Esophagus (tissue), 2 donors: ENCODE results near the gene IGFL3. TPM values are rescaled to one million over a fixed set of nuclear protein-coding genes. Genes with fewer than 3 reads are reported as not detected.
"Not testable (repeated sequence)": the region's sequence is repeated elsewhere in the genome, so short reads cannot be mapped to it uniquely, and the experiment has no call there.

Experiments used
- H3K27ac ChIP-seq, 2 donors: one replicate each; pipeline ENCODE4 v1.5.1; 2013; ENCODE audit warnings: low read depth in 2 of 2, mild to moderate bottlenecking in 2 of 2, inconsistent platforms in 1 of 2, low read length in 1 of 2, moderate library complexity in 1 of 2
- H3K27me3 ChIP-seq, 2 donors: one replicate each; pipeline ENCODE4 v1.6.1; 2013; ENCODE audit warnings: low read length in 2 of 2, control low read depth in 1 of 2, mild to moderate bottlenecking in 1 of 2; ENCODE audit not compliant: insufficient read depth in 2 of 2, control insufficient read depth in 1 of 2
- H3K36me3 ChIP-seq, 2 donors: one replicate each; pipeline ENCODE4 v1.6.1; 2013; ENCODE audit warnings: low read length in 1 of 2; ENCODE audit not compliant: control insufficient read depth in 2 of 2, insufficient read depth in 2 of 2
- H3K4me1 ChIP-seq, 2 donors: one replicate each; pipeline ENCODE4 v1.6.1; 2013; ENCODE audit warnings: low read length in 1 of 2; ENCODE audit not compliant: control insufficient read depth in 2 of 2, insufficient read depth in 2 of 2
- H3K4me3 ChIP-seq, 2 donors: one replicate each; pipeline ENCODE4 v1.5.1; 2013; ENCODE audit warnings: low read length in 2 of 2, mild to moderate bottlenecking in 2 of 2, low read depth in 1 of 2, moderate library complexity in 1 of 2
- H3K9me3 ChIP-seq, 2 donors: one replicate each; pipeline ENCODE4 v1.6.1; 2013; ENCODE audit warnings: mild to moderate bottlenecking in 2 of 2, low read depth in 1 of 2, low read length in 1 of 2, moderate library complexity in 1 of 2; ENCODE audit not compliant: control insufficient read depth in 2 of 2, insufficient read depth in 1 of 2
- WGBS, 2 donors: extraction: QIAGEN DNeasy Blood & Tissue Kit; methylation state at CpG; one replicate each; pipeline ENCODE4 v1.1.7; 2013; 5-methylcytosine and 5-hydroxymethylcytosine counted together
- polyA plus RNA-seq, 2 donors: library from polyadenylated mRNA; stranded (reverse); fragments of 200-250 nt; gene quantifications; one replicate each; pipeline ENCODE4 v1.2.3, GENCODE V29; 2013
- donor health status: healthy with polysubstance abuse.
- donor health status: Bipolar disorder and iron deficiency.

Gene IGFL3
- polyA plus RNA-seq, 2 donors: not detected

DNA sequence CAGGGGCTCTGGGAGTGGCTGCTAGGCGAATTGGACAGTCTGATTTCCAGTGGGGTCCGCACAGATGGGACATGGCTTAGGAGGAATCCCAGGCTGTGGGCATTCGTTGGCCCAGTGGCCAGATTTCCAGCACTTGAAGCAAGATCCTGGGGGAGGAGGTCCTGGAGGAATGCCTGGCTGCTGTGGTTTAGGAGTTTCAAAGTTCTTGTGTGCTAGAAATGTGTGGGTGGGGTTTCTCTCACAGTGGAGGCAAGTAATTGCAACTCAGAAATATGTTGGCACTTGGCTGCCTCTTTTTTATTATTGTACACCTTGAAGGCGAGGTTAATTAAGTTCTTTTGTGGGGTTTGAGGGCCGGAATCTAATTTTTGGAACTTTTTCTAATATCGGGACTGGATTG lies 17.1 kb downstream of the IGFL3 start:
- WGBS, 2 donors: 49 to 56% methylated on average over 6 of the region's 6 CpGs
- Histone ChIP-seq H3K27me3 (no peaks in the 10 kb centered on the region), H3K36me3 (no peaks in the 10 kb centered on the region), H3K27ac (no peak overlapping the region), H3K4me3 (no peak overlapping the region), H3K4me1 (no peaks in the 10 kb centered on the region), H3K9me3 (peaks cover 0 to 3% of the 10 kb centered on the region in 2 donors)

DNA sequence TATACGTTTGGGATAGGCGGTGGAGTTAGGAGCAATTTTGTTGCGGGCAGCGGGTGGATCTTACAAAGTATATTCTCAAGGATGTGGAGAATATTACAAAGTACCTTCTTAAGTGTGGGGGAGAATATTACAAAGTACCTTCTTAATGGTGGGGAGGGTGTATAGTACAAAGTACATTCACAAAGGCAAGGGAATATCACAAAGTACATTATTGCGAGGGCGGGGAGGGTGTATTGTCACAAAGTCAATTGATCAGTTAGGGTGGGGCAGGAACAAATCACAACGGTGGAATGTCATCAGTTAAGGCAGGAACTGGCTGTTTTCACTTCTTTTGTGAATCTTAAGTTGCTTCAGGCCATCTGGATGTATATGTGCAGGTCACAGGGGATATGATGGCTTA lies 22.2 kb downstream of the IGFL3 start:
- WGBS, 2 donors: 81% methylated on average over 7 of the region's 7 CpGs
- not testable (repeated sequence) for H3K4me3 ChIP-seq, H3K27ac ChIP-seq, H3K9me3 ChIP-seq, H3K4me1 ChIP-seq, H3K27me3 ChIP-seq, H3K36me3 ChIP-seq

- Histone ChIP-seq H3K4me3 (no peak overlapping the region), H3K27me3 (no peaks in the 10 kb centered on the region), H3K9me3 (peaks cover 0 to 3% of the 10 kb centered on the region in 2 donors), H3K27ac (no peak overlapping the region), H3K36me3 (no peaks in the 10 kb centered on the region), H3K4me1 (no peaks in the 10 kb centered on the region)
- WGBS, 2 donors: 68 to 72% methylated on average over 6 of the region's 6 CpGs
Observed at GRCh38 chr19:46101293-46101692, 23.2 kb downstream of the IGFL3 start.

GRCh38 chr19:46100344-46100743 lies 24.1 kb downstream of the IGFL3 start:
- Histone ChIP-seq H3K36me3 (no peaks in the 10 kb centered on the region), H3K4me3 (no peak overlapping the region)
- WGBS, 2 donors: 79 to 82% methylated on average over 1 of the region's 1 CpG

GRCh38 chr19:46090444-46090843 lies 34.0 kb downstream of the IGFL3 start:
- Histone ChIP-seq H3K27ac (no peak overlapping the region), H3K27me3 (no peaks in the 10 kb centered on the region), H3K4me1 (no peaks in the 10 kb centered on the region), H3K4me3 (no peak overlapping the region), H3K9me3 (peaks cover 0 to 9% of the 10 kb centered on the region in 2 donors), H3K36me3 (no peaks in the 10 kb centered on the region)
- WGBS, 2 donors: 91 to 93% methylated on average over 5 of the region's 5 CpGs

More at GRCh38 chr19:46100344-46100743, 24.1 kb downstream of the IGFL3 start:
- Histone ChIP-seq H3K9me3 (peaks cover 0 to 3% of the 10 kb centered on the region in 2 donors), H3K27me3 (no peaks in the 10 kb centered on the region), H3K27ac (no peak overlapping the region), H3K4me1 (no peaks in the 10 kb centered on the region)

GRCh38 chr19:46089432-46089831 lies 35.1 kb downstream of the IGFL3 start:
- Histone ChIP-seq H3K4me3 (no peak overlapping the region), H3K27ac (no peak overlapping the region), H3K9me3 (peaks cover 0 to 9% of the 10 kb centered on the region in 2 donors), H3K36me3 (no peaks in the 10 kb centered on the region), H3K27me3 (no peaks in the 10 kb centered on the region), H3K4me1 (no peaks in the 10 kb centered on the region)
- WGBS, 2 donors: 82 to 85% methylated on average over 1 of the region's 1 CpG

DNA sequence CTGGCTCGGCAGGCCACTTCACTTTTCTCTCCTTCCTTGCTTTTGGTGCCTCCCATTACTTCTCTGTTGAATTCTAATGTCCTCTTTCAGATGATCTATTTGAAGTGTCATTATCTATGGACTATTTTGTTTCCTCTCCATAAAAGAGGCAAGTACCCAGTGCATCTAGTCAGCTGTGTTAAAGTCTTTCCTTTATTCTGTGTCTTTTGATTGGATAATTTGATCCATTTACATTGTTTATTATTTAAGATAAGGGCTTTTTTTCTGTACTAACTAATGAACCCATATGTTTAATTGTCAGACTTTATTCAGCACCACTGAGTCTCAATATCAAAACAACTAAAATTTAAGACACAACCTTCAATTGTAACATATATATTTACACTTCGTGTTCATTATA lies 36.4 kb downstream of the IGFL3 start:
- Histone ChIP-seq H3K4me3 (no peak overlapping the region), H3K9me3 (peaks cover 0 to 9% of the 10 kb centered on the region in 2 donors), H3K27ac (no peak overlapping the region), H3K4me1 (no peaks in the 10 kb centered on the region), H3K36me3 (no peaks in the 10 kb centered on the region), H3K27me3 (no peaks in the 10 kb centered on the region)
- WGBS, 2 donors: 84 to 86% methylated on average over 2 of the region's 2 CpGs

- Histone ChIP-seq H3K27ac (no peak overlapping the region), H3K9me3 (peaks cover 0 to 9% of the 10 kb centered on the region in 2 donors), H3K4me1 (no peaks in the 10 kb centered on the region), H3K36me3 (no peaks in the 10 kb centered on the region), H3K4me3 (no peak overlapping the region), H3K27me3 (no peaks in the 10 kb centered on the region)
- 41 to 50% methylated on average over 1 of the region's 1 CpG for WGBS, 2 donors
Observed at GRCh38 chr19:46085888-46086287, 38.6 kb downstream of the IGFL3 start.

- Histone ChIP-seq H3K4me3 (no peak overlapping the region), H3K27me3 (no peaks in the 10 kb centered on the region), H3K36me3 (no peaks in the 10 kb centered on the region), H3K27ac (no peak overlapping the region), H3K4me1 (no peaks in the 10 kb centered on the region), H3K9me3 (peaks cover 0 to 6% of the 10 kb centered on the region in 2 donors)
- 49 to 52% methylated on average over 2 of the region's 2 CpGs for WGBS, 2 donors
Observed at GRCh38 chr19:46082728-46083050, 41.8 kb downstream of the IGFL3 start.

DNA sequence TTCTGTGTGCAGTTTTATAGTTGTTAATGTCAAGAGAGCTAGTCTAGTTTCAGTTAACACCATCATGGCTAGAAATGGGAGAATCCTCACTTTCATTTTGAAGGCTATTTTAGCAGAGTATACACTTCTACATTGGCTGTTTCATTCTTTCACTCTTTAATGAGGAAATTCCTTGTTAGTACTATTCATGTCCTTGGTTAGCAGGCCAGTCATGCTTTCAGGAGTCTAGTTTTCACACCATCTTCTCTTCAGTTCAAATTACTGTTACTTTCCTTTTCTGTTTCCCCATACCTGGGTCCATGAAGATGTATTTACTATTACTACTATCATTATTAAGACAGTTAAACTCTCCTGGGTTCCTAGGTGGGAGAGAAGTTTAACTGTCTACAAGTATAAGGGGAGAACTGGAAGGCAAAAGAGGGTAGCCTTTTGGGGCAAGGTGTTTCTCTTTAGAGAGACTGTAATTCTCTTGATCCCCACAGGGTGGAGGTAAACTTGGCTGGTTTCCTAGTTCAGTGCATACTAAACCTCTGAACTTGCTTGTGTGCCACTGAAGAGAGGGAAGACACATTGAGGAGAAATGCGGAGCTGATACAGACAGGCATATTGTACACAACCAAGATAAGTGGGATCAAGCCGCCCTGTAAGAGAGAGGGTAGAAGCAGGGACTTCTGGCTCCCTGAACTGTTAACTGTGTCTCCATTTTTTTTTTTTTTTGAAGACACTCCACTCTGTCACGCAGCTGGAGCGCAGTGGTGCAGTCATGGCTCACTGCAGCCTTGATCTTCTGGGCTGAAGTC lies 42.4 kb downstream of the IGFL3 start:
- Histone ChIP-seq H3K4me3 (no peak overlapping the region), H3K27ac (no peak overlapping the region), H3K36me3 (no peaks in the 10 kb centered on the region), H3K27me3 (peaks cover 0 to 2% of the 10 kb centered on the region in 2 donors), H3K4me1 (peaks cover 0 to 3% of the 10 kb centered on the region in 2 donors), H3K9me3 (peaks cover 0 to 4% of the 10 kb centered on the region in 2 donors)
- WGBS, 2 donors: 52% methylated on average over 4 of the region's 4 CpGs
